HEK293T (cell line): Measurements from ENCODE around the gene ZNF485.

Source experiments
- ELF4 ChIP-seq: fragments of 450-650 bp; IDR thresholded peaks from 2 replicates; pipeline ENCODE4 v1.6.1; 2017; ENCODE audit warnings: antibody characterized with exemption
- FOXA1 ChIP-seq: fragments of 450-650 bp; IDR thresholded peaks from 2 replicates; pipeline ENCODE4 v1.6.1; 2016; ENCODE audit warnings: mild to moderate bottlenecking
- FOXM1 ChIP-seq: fragments of 450-650 bp; IDR thresholded peaks from 2 replicates; pipeline ENCODE4 v1.6.1; 2017; ENCODE audit warnings: mild to moderate bottlenecking, borderline replicate concordance
- HDGF ChIP-seq: fragments of 450-650 bp; IDR thresholded peaks from 2 replicates; pipeline ENCODE4 v1.6.1; 2017; ENCODE audit warnings: antibody characterized with exemption, borderline replicate concordance
- SP1 ChIP-seq: fragments of 450-650 bp; IDR thresholded peaks from 2 replicates; pipeline ENCODE4 v1.6.1; 2017
- SUZ12 ChIP-seq: fragments of 450-650 bp; IDR thresholded peaks from 2 replicates; pipeline ENCODE4 v1.6.1; 2016; ENCODE audit warnings: mild to moderate bottlenecking
- TARDBP ChIP-seq: fragments of 450-650 bp; IDR thresholded peaks from 2 replicates; pipeline ENCODE4 v1.6.1; 2016

GRCh38 chr10:43644252-43644651, 38.0 kb downstream of the ZNF485 start:
- TF ChIP-seq TARDBP (no peak), ELF4 (no peak), SP1 (no peak), FOXA1 (no peak), HDGF (no peak), FOXM1 (no peak), SUZ12 (no peak)
